CD4-positive, alpha-beta T cell (primary cell): Measurements from ENCODE around the gene NAT10. TPM values are rescaled to one million over a fixed set of nuclear protein-coding genes. Genes with fewer than 3 reads are reported as not detected.
"Not testable (repeated sequence)": the region's sequence is repeated elsewhere in the genome, so short reads cannot be mapped to it uniquely, and the experiment has no call there.

Experiments
- ATAC-seq: fragments of 200-7000 bp; cut with Tn5 transposase; one replicate; pipeline ENCODE4 v1.10.0; 2022; ENCODE audit warnings: mild to moderate bottlenecking; ENCODE audit not compliant: poor library complexity
- CTCF ChIA-PET: fragments of 350-600 bp; sonication (Branson Sonifier 250); formaldehyde crosslinking; loops from one replicate; lab custom pipeline; 2021; ENCODE audit warnings: antibody characterized with exemption, inconsistent platforms; lab: Charles Lee
- POLR2A ChIA-PET: fragments of 350-600 bp; sonication (Branson Sonifier 250); formaldehyde crosslinking; loops from one replicate; lab custom pipeline; 2021; ENCODE audit warnings: antibody characterized with exemption, inconsistent platforms; lab: Charles Lee
- DNase-seq, 14 experiments: peaks; one replicate each; pipeline ENCODE4 v3.0.0-alpha.2; 2013 to 2020; ENCODE audit warnings: mixed read lengths in 2 of 14
- H3K27ac ChIP-seq, 2 donors: one replicate each; pipeline versions ENCODE4 v1.5.1 to v1.7.0; 2013; ENCODE audit warnings: low read length in 2 of 2, low read depth in 1 of 2, mild to moderate bottlenecking in 1 of 2
- H3K27me3 ChIP-seq, 2 experiments: 1 replicate in 1 of 2; 2 replicates in 1 of 2; pipeline versions ENCODE4 v1.6.1 to v1.7.0; 2013; ENCODE audit warnings: low read length in 2 of 2, control low read depth in 1 of 2, mild to moderate bottlenecking in 1 of 2, moderate library complexity in 1 of 2; ENCODE audit not compliant: insufficient read depth in 2 of 2, control insufficient read depth in 1 of 2
- H3K36me3 ChIP-seq: one replicate; pipeline ENCODE4 v1.6.1; 2013; ENCODE audit warnings: low read length, control low read depth; ENCODE audit not compliant: insufficient read depth
- H3K4me1 ChIP-seq: one replicate; pipeline ENCODE4 v1.6.1; 2013; ENCODE audit warnings: low read length, control low read depth; ENCODE audit not compliant: insufficient read depth
- H3K4me3 ChIP-seq: one replicate; pipeline ENCODE4 v1.5.1; 2013; ENCODE audit warnings: mild to moderate bottlenecking, low read length, moderate library complexity
- H3K9me3 ChIP-seq, 2 experiments: 1 replicate in 1 of 2; 2 replicates in 1 of 2; pipeline versions ENCODE4 v1.6.1 to v1.7.0; 2013; ENCODE audit warnings: low read length in 2 of 2, mild to moderate bottlenecking in 2 of 2, control low read depth in 1 of 2, moderate library complexity in 1 of 2; ENCODE audit not compliant: control insufficient read depth in 1 of 2, insufficient read depth in 1 of 2
- H3K27ac Mint-ChIP-seq: one replicate; pipeline ENCODE4 v1.8.0; 2020; ENCODE audit warnings: mixed read lengths
- H3K27me3 Mint-ChIP-seq: one replicate; pipeline ENCODE4 v1.8.0; 2021; ENCODE audit warnings: mixed read lengths
- H3K36me3 Mint-ChIP-seq: one replicate; pipeline ENCODE4 v1.8.0; 2021; ENCODE audit warnings: low read depth, mixed read lengths
- H3K4me1 Mint-ChIP-seq: one replicate; pipeline ENCODE4 v1.8.0; 2021; ENCODE audit warnings: low read depth, mixed read lengths
- H3K4me3 Mint-ChIP-seq: one replicate; pipeline ENCODE4 v1.8.0; 2020; ENCODE audit warnings: mild to moderate bottlenecking, mixed read lengths
- H3K9me3 Mint-ChIP-seq: one replicate; pipeline ENCODE4 v1.8.0; 2020; ENCODE audit warnings: mixed read lengths
- CTCF ChIP-seq: fragments of 200-600 bp; IDR thresholded peaks from one replicate; pipeline ENCODE4 v1.8.0; 2022; ENCODE audit warnings: antibody characterized with exemption, mild to moderate bottlenecking
- intact Hi-C, 2 experiments: fragments of 100-400 bp; cut with DNase I in 1 of 2; cut with micrococcal nuclease in 1 of 2; formaldehyde crosslinking; loops; one replicate each; pipeline versions ENCODE4 v1.15.1 to v1.9.0; 2023 to 2025; cut with DNase I, micrococcal nuclease
- total RNA-seq, 174 experiments: library from RNA in 2 of 174; stranded (reverse) in 2 of 174; gene quantifications; one replicate each; pipeline ENCODE4 v1.2.3 and lab custom pipeline; 2021 to 2026

NAT10 gene
- total RNA-seq, 2 experiments from 2014 or later = 50.1 to 55.6 TPM

GRCh38 chr11:34067383-34068065 lies 37.9 kb upstream of the NAT10 start:
- H3K4me3 Mint-ChIP-seq = no peak overlapping the region
- Histone ChIP-seq H3K9me3 (no peaks in the 10 kb centered on the region), H3K36me3 (peaks cover 41% of the 10 kb centered on the region), H3K4me3 (no peak overlapping the region), H3K27ac (no peak overlapping the region), H3K27me3 (no peaks in the 10 kb centered on the region), H3K4me1 (peaks cover 34% of the 10 kb centered on the region)
- H3K4me1 Mint-ChIP-seq = peaks cover 70% of the 10 kb centered on the region
- TF ChIP-seq CTCF = no peak
- peak overlapping the region; percentile 55 for H3K27ac Mint-ChIP-seq
- H3K36me3 Mint-ChIP-seq = peaks cover 76% of the 10 kb centered on the region
- H3K9me3 Mint-ChIP-seq = no peaks in the 10 kb centered on the region
- ATAC-seq (no peak), DNase-seq (no peak)
- POLR2A ChIA-PET = interaction anchor here (0.7 to 1.2 kb wide), 4 partner anchors 9 to 38 kb away, joined by 3 to 4 read pairs (median 3); partner anchors contain the start of gene NAT10
- no peaks in the 10 kb centered on the region for H3K27me3 Mint-ChIP-seq
- intact Hi-C loops = no loop called here
- CTCF ChIA-PET = no interaction called here

GRCh38 chr11:34068111-34068510 lies 37.3 kb upstream of the NAT10 start:
- H3K4me1 ChIP-seq = peaks cover 34% of the 10 kb centered on the region
- intact Hi-C loops = no loop called here
- H3K4me3 ChIP-seq = no peak overlapping the region
- ATAC-seq = no peak
- no peaks in the 10 kb centered on the region for H3K9me3 ChIP-seq
- Mint-ChIP-seq H3K36me3 (peaks cover 76% of the 10 kb centered on the region), H3K9me3 (no peaks in the 10 kb centered on the region), H3K27ac (peak overlapping the region; percentile 55), H3K4me3 (no peak overlapping the region), H3K27me3 (no peaks in the 10 kb centered on the region), H3K4me1 (peaks cover 69% of the 10 kb centered on the region)
- no peak overlapping the region for H3K27ac ChIP-seq
- no peaks in the 10 kb centered on the region for H3K27me3 ChIP-seq
- peaks cover 44% of the 10 kb centered on the region for H3K36me3 ChIP-seq
- no peak for DNase-seq
- TF ChIP-seq CTCF = no peak
- ChIA-PET CTCF (no interaction called here), POLR2A (interaction anchor here (0.7 to 1.2 kb wide), 4 partner anchors 8 to 37 kb away, joined by 3 to 4 read pairs (median 3); partner anchors contain the start of gene NAT10)

GRCh38 chr11:34071306-34071705 lies 34.1 kb upstream of the NAT10 start:
- H3K4me3 Mint-ChIP-seq, H3K4me3 ChIP-seq, H3K27me3 Mint-ChIP-seq, H3K9me3 Mint-ChIP-seq, DNase-seq, H3K27me3 ChIP-seq, H3K9me3 ChIP-seq, H3K27ac ChIP-seq, ATAC-seq: not testable (repeated sequence)
- H3K36me3 ChIP-seq = peaks cover 48% of the 10 kb centered on the region
- peaks cover 32% of the 10 kb centered on the region for H3K4me1 ChIP-seq
- peaks cover 79% of the 10 kb centered on the region for H3K36me3 Mint-ChIP-seq
- intact Hi-C loops = loop anchor here (5.0 kb wide), 2 partner anchors 36 to 74 kb away; partner anchors contain the start of gene NAT10 (in 1 of the 2)
- H3K27ac Mint-ChIP-seq = peak overlapping the region; percentile 30
- peaks cover 74% of the 10 kb centered on the region for H3K4me1 Mint-ChIP-seq
- ChIA-PET CTCF (interaction anchor here (1.1 kb wide), 1 partner anchor 13 kb away, joined by 3 read pairs; no protein-coding TSS in a partner anchor), POLR2A (interaction anchor here (0.7 kb wide), 1 partner anchor 16 kb away, joined by 3 read pairs; no protein-coding TSS in a partner anchor)
